SK-N-SH treated with all-trans-retinoic acid at 6 μM for 48 hours (cell line): ENCODE measurements around the gene SALL1.

ENCODE experiments used
- ATAC-seq: fragments of 200-7000 bp; cut with Tn5 transposase; 3 replicates; pipeline ENCODE4 v1.9.1; 2020; ENCODE audit warnings: mild to moderate bottlenecking, moderate library complexity
- ARNTL ChIP-seq: fragments of 450-650 bp; formaldehyde crosslinking; IDR thresholded peaks from 2 replicates; pipeline ENCODE4 v1.5.0; 2020; ENCODE audit warnings: low read depth, mild to moderate bottlenecking, moderate library complexity, borderline replicate concordance
- BACH2 ChIP-seq: fragments of 250-450 bp; sonication (Bioruptor Pico); IDR thresholded peaks from 2 replicates; pipeline ENCODE4 v1.9.0; 2021; ENCODE audit warnings: mild to moderate bottlenecking, borderline replicate concordance
- CREB5 ChIP-seq: fragments of 250-450 bp; sonication (Bioruptor Pico); IDR thresholded peaks from 2 replicates; pipeline ENCODE4 v1.5.1; 2020; ENCODE audit warnings: low read depth, mild to moderate bottlenecking, moderate library complexity
- CSDC2 ChIP-seq: fragments of 250-450 bp; sonication (Bioruptor Pico); IDR thresholded peaks from 2 replicates; pipeline ENCODE4 v1.5.0; 2020; ENCODE audit warnings: mild to moderate bottlenecking, moderate library complexity
- CSRNP3 ChIP-seq: fragments of 250-450 bp; sonication (Bioruptor Pico); IDR thresholded peaks from 2 replicates; pipeline ENCODE4 v1.5.1; 2021; ENCODE audit warnings: mild to moderate bottlenecking, moderate library complexity
- ESRRG ChIP-seq: fragments of 250-450 bp; sonication (Bioruptor Pico); IDR thresholded peaks from 2 replicates; pipeline ENCODE4 v1.6.1; 2021; ENCODE audit warnings: mild to moderate bottlenecking
- GLIS3 ChIP-seq: fragments of 250-450 bp; sonication (Bioruptor Pico); IDR thresholded peaks from 2 replicates; pipeline ENCODE4 v1.5.0; 2020; ENCODE audit warnings: mild to moderate bottlenecking, moderate library complexity
- ISL1 ChIP-seq: fragments of 250-450 bp; sonication (Bioruptor Pico); IDR thresholded peaks from 2 replicates; pipeline ENCODE4 v2.1.2; 2022; ENCODE audit warnings: mild to moderate bottlenecking, moderate library complexity
- OSR1 ChIP-seq: fragments of 250-450 bp; sonication (Bioruptor Pico); IDR thresholded peaks from 2 replicates; pipeline ENCODE4 v1.8.0; 2022; ENCODE audit warnings: moderate library complexity, mild to moderate bottlenecking, inconsistent platforms
- PATZ1 ChIP-seq: fragments of 250-450 bp; sonication (Bioruptor Pico); IDR thresholded peaks from 2 replicates; pipeline ENCODE4 v1.8.0; 2020; ENCODE audit warnings: mild to moderate bottlenecking, moderate library complexity, borderline replicate concordance
- POU6F1 ChIP-seq: fragments of 250-450 bp; sonication (Bioruptor Pico); IDR thresholded peaks from 2 replicates; pipeline ENCODE4 v1.8.0; 2021; ENCODE audit warnings: low read depth, mild to moderate bottlenecking, moderate library complexity, borderline replicate concordance
- RARB ChIP-seq: fragments of 250-450 bp; sonication (Bioruptor Pico); IDR thresholded peaks from 2 replicates; pipeline ENCODE4 v1.8.0; 2021; ENCODE audit warnings: mild to moderate bottlenecking, moderate library complexity
- TCF4 ChIP-seq: fragments of 250-450 bp; sonication (Bioruptor Pico); IDR thresholded peaks from 2 replicates; pipeline ENCODE4 v1.8.0; 2021; ENCODE audit warnings: mild to moderate bottlenecking, moderate library complexity, borderline replicate concordance
- TOX ChIP-seq: fragments of 250-450 bp; sonication (Bioruptor Pico); IDR thresholded peaks from 2 replicates; pipeline ENCODE4 v1.8.0; 2021; ENCODE audit warnings: mild to moderate bottlenecking, moderate library complexity, borderline replicate concordance
- TSHZ2 ChIP-seq: fragments of 250-450 bp; sonication (Bioruptor Pico); IDR thresholded peaks from 2 replicates; pipeline ENCODE4 v1.5.0; 2020; ENCODE audit warnings: mild to moderate bottlenecking, moderate library complexity
- ZC3H10 ChIP-seq: fragments of 250-450 bp; sonication (Bioruptor Pico); IDR thresholded peaks from 2 replicates; pipeline ENCODE4 v1.5.1; 2021; ENCODE audit warnings: mild to moderate bottlenecking, moderate library complexity
- ZFP3 ChIP-seq: fragments of 250-450 bp; sonication (Bioruptor Pico); IDR thresholded peaks from 2 replicates; pipeline ENCODE4 v1.5.0; 2020; ENCODE audit warnings: mild to moderate bottlenecking, moderate library complexity
- ZFP30 ChIP-seq: fragments of 450-650 bp; formaldehyde crosslinking; IDR thresholded peaks from 2 replicates; pipeline ENCODE4 v1.5.0; 2022; ENCODE audit warnings: mild to moderate bottlenecking, moderate library complexity
- ZNF565 ChIP-seq: fragments of 450-650 bp; formaldehyde crosslinking; conservative IDR thresholded peaks from 2 replicates; pipeline ENCODE4 v1.5.0; 2020; ENCODE audit warnings: low read depth, mild to moderate bottlenecking, moderate library complexity
- ZNF70 ChIP-seq: fragments of 450-650 bp; formaldehyde crosslinking; IDR thresholded peaks from 2 replicates; pipeline ENCODE4 v1.5.0; 2020; ENCODE audit warnings: mild to moderate bottlenecking, moderate library complexity
- ZNF8 ChIP-seq: fragments of 450-650 bp; formaldehyde crosslinking; IDR thresholded peaks from 2 replicates; pipeline ENCODE4 v1.5.0; 2020; ENCODE audit warnings: mild to moderate bottlenecking, moderate library complexity

The SALL1 gene

GRCh38 chr16:51119556-51119955, 31.5 kb downstream of the SALL1 start:
- no peak for TF ChIP-seq ZFP3 (CRISPR knock-in tag)
- no peak for TF ChIP-seq OSR1
- no peak for TF ChIP-seq ZNF70 (CRISPR knock-in tag)
- no peak for TF ChIP-seq CREB5 (CRISPR knock-in tag)
- no peak for TF ChIP-seq CSRNP3 (CRISPR knock-in tag)
- no peak for TF ChIP-seq TSHZ2 (CRISPR knock-in tag)
- TF ChIP-seq BACH2 (CRISPR knock-in tag) = no peak
- no peak for TF ChIP-seq ARNTL (CRISPR knock-in tag)
- no peak for TF ChIP-seq POU6F1 (CRISPR knock-in tag)
- no peak for TF ChIP-seq ISL1 (CRISPR knock-in tag)
- TF ChIP-seq ZFP30 (CRISPR knock-in tag) = no peak
- TF ChIP-seq ZNF8 = no peak
- TF ChIP-seq RARB = no peak
- TF ChIP-seq CSDC2 (CRISPR knock-in tag) = no peak
- TF ChIP-seq TCF4 (CRISPR knock-in tag) = no peak
- no peak for TF ChIP-seq ZC3H10 (CRISPR knock-in tag)
- no peak for TF ChIP-seq TOX (CRISPR knock-in tag)
- TF ChIP-seq PATZ1 (CRISPR knock-in tag) = no peak
- TF ChIP-seq, all 23 proteins: peak for 0
- ATAC-seq = no peak

GRCh38 chr16:51116353-51116752, 34.7 kb downstream of the SALL1 start:
- no peak for ATAC-seq
- TF ChIP-seq ZFP30 (CRISPR knock-in tag) = no peak

GRCh38 chr16:51114382-51114781, 36.7 kb downstream of the SALL1 start:
- ATAC-seq = no peak

More at GRCh38 chr16:51114382-51114781, 36.7 kb downstream of the SALL1 start:
- no peak for TF ChIP-seq TSHZ2 (CRISPR knock-in tag)
- TF ChIP-seq GLIS3 (CRISPR knock-in tag) = no peak
- no peak for TF ChIP-seq ZNF565 (CRISPR knock-in tag)
- no peak for TF ChIP-seq ESRRG (CRISPR knock-in tag)
- no peak for TF ChIP-seq BACH2 (CRISPR knock-in tag)
- TF ChIP-seq OSR1 = no peak
- TF ChIP-seq ZFP30 (CRISPR knock-in tag) = no peak
- no peak for TF ChIP-seq ZC3H10 (CRISPR knock-in tag)
- TF ChIP-seq CSDC2 (CRISPR knock-in tag) = no peak
- TF ChIP-seq TCF4 (CRISPR knock-in tag) = no peak
